Measurements from ENCODE around the gene RERE. TPM values are rescaled to one million over a fixed set of nuclear protein-coding genes. Genes with fewer than 3 reads are reported as not detected.

Gene RERE
- total RNA-seq, 1 experiment from 2014 or later, result 73.4 TPM

- H3K36me3 ChIP-seq (ENCODE audit: low read depth), result no peaks in the 10 kb centered on the region
- intact Hi-C loops (cut with micrococcal nuclease; ENCODE audit: unreplicated experiment), result no loop called here
- H3K4me1 ChIP-seq (replicated peaks; ENCODE audit: insufficient read depth), result no peaks in the 10 kb centered on the region
- ChIA-PET CTCF (no interaction called here), POLR2A (ENCODE audit: unreplicated experiment) (interaction anchor here (0.6 kb wide), 1 partner anchor 413 kb away, joined by 9 read pairs; no protein-coding TSS in a partner anchor)
- no peak overlapping the region for H3K27ac ChIP-seq
- no peaks in the 10 kb centered on the region for H3K79me2 ChIP-seq (ENCODE audit: low read depth)
- no peaks in the 10 kb centered on the region for H3K9me2 ChIP-seq (ENCODE audit: insufficient read depth)
- no peaks in the 10 kb centered on the region for H4K20me1 ChIP-seq (ENCODE audit: insufficient read depth)
- BruUV-seq (replicated peaks), result no TSS peak
- H3F3A ChIP-seq (ENCODE audit: insufficient read depth, low read depth), result no peaks in the 10 kb centered on the region
- H3K4me2 ChIP-seq, result no peak overlapping the region
- H3K9me3 ChIP-seq (ENCODE audit: insufficient read depth, low read depth), result no peaks in the 10 kb centered on the region
- H2AFZ ChIP-seq, result no peak overlapping the region
- H3K4me3 ChIP-seq, result no peak overlapping the region
- H3K27me3 ChIP-seq (ENCODE audit: insufficient read depth, low read depth), result no peaks in the 10 kb centered on the region
- DNase-seq, result no peak
- TF ChIP-seq EZH2 (IDR thresholded peaks at IDR 0.05; ENCODE audit: low read depth), result no peak
- TF ChIP-seq, protein P1, sequence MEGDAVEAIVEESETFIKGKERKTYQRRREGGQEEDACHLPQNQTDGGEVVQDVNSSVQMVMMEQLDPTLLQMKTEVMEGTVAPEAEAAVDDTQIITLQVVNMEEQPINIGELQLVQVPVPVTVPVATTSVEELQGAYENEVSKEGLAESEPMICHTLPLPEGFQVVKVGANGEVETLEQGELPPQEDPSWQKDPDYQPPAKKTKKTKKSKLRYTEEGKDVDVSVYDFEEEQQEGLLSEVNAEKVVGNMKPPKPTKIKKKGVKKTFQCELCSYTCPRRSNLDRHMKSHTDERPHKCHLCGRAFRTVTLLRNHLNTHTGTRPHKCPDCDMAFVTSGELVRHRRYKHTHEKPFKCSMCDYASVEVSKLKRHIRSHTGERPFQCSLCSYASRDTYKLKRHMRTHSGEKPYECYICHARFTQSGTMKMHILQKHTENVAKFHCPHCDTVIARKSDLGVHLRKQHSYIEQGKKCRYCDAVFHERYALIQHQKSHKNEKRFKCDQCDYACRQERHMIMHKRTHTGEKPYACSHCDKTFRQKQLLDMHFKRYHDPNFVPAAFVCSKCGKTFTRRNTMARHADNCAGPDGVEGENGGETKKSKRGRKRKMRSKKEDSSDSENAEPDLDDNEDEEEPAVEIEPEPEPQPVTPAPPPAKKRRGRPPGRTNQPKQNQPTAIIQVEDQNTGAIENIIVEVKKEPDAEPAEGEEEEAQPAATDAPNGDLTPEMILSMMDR (conservative IDR thresholded peaks at IDR 0.05), result no peak
Observed at GRCh38 chr1:8431019-8431418, 386.4 kb downstream of the RERE start.

GRCh38 chr1:8430476-8430875, 387.0 kb downstream of the RERE start:
- Histone ChIP-seq H3F3A (ENCODE audit: insufficient read depth, low read depth) (no peaks in the 10 kb centered on the region; the same call in 1 of the 2 replicates), H3K79me2 (ENCODE audit: low read depth) (no peaks in the 10 kb centered on the region), H2AFZ (no peak overlapping the region), H3K9me3 (ENCODE audit: insufficient read depth, low read depth) (no peaks in the 10 kb centered on the region), H3K27ac (no peak overlapping the region), H3K9me2 (ENCODE audit: insufficient read depth) (no peaks in the 10 kb centered on the region), H3K4me2 (no peak overlapping the region), H3K4me1 (replicated peaks; ENCODE audit: insufficient read depth) (peaks cover 2% of the 10 kb centered on the region; the same call in 1 of the 2 replicates), H4K20me1 (ENCODE audit: insufficient read depth) (no peaks in the 10 kb centered on the region), H3K36me3 (ENCODE audit: low read depth) (no peaks in the 10 kb centered on the region), H3K4me3 (no peak overlapping the region), H3K27me3 (ENCODE audit: insufficient read depth, low read depth) (no peaks in the 10 kb centered on the region)
- DNase-seq, result no peak
- no peak for TF ChIP-seq EZH2 (IDR thresholded peaks at IDR 0.05; ENCODE audit: low read depth)
- TF ChIP-seq, protein P1 (conservative IDR thresholded peaks at IDR 0.05), result no peak
- ChIA-PET POLR2A (ENCODE audit: unreplicated experiment) (interaction anchor here (0.6 kb wide), 1 partner anchor 414 kb away, joined by 9 read pairs; no protein-coding TSS in a partner anchor), CTCF (no interaction called here)
- intact Hi-C loops (cut with micrococcal nuclease; ENCODE audit: unreplicated experiment), result no loop called here
- no TSS peak for BruUV-seq (replicated peaks)

DNA sequence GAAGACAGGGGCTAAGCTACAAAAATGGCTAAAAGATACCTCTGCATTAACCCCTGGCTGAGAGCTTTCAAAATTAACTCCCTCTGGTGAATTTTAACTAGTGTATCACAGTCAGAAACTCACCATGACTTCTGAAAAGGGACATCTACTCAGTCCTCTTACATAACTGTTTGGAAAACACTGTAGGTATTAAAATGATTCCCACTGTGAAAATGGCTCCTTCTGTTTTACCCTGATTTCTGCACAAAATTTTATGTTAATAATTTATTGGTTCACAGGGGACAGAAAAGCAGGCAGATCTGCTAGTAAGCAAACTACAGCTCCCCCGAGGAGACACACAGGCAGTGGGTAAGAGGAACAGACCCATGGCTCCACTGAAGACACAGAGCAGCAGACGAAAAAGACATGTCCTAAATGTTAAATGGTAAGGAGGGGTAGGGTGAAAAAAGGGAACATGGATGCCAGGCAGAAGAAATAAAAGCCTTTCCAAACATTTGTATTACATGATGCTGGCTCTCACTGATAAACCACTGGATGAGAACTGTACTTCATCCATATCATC, 387.8 kb downstream of the RERE start:
- TF ChIP-seq, protein P1 (conservative IDR thresholded peaks at IDR 0.05), result no peak
- H3K36me3 ChIP-seq (ENCODE audit: low read depth), result no peaks in the 10 kb centered on the region
- intact Hi-C loops (cut with micrococcal nuclease; ENCODE audit: unreplicated experiment), result no loop called here
- peaks cover 10% of the 10 kb centered on the region for H3K4me1 ChIP-seq (replicated peaks; ENCODE audit: insufficient read depth)
- H3K79me2 ChIP-seq (ENCODE audit: low read depth), result no peaks in the 10 kb centered on the region
- CTCF ChIA-PET, result no interaction called here
- no peaks in the 10 kb centered on the region for H3K27me3 ChIP-seq (ENCODE audit: insufficient read depth, low read depth)
- no peaks in the 10 kb centered on the region for H3K9me3 ChIP-seq (ENCODE audit: insufficient read depth, low read depth)
- no peak overlapping the region for H3K4me2 ChIP-seq
- H3K27ac ChIP-seq, result no peak overlapping the region
- no peaks in the 10 kb centered on the region for H4K20me1 ChIP-seq (ENCODE audit: insufficient read depth)
- DNase-seq, result no peak
- no peak overlapping the region for H2AFZ ChIP-seq
- POLR2A ChIA-PET (ENCODE audit: unreplicated experiment), result no interaction called here
- H3K4me3 ChIP-seq, result no peak overlapping the region
- no TSS peak for BruUV-seq (replicated peaks)
- H3K9me2 ChIP-seq (ENCODE audit: insufficient read depth), result no peaks in the 10 kb centered on the region
- peaks cover 6% of the 10 kb centered on the region for H3F3A ChIP-seq (ENCODE audit: insufficient read depth, low read depth)

All from PC-9 (cell line).